IMR-90 (cell line): ENCODE results near the gene CPXM2.

Experiments used
- CEBPB ChIP-seq: IDR thresholded peaks from 2 replicates; pipeline ENCODE4 v1.6.1; 2012; ENCODE audit warnings: low read depth, low read length, improper control_type of control experiment
- CHD1 ChIP-seq: IDR thresholded peaks from 2 replicates; pipeline ENCODE4 v1.6.1; 2012; ENCODE audit warnings: low read depth, low read length, improper control_type of control experiment
- CTCF ChIP-seq: conservative IDR thresholded peaks from 2 replicates; pipeline ENCODE4 v1.5.1; 2012; ENCODE audit warnings: mild to moderate bottlenecking, low read depth, low read length, improper control_type of control experiment
- FOS ChIP-seq: fragments of 150-350 bp; IDR thresholded peaks from 2 replicates; pipeline ENCODE4 v1.6.1; 2016; ENCODE audit warnings: low read depth, low read length
- POLR2A ChIP-seq: IDR thresholded peaks from 2 replicates; pipeline ENCODE4 v1.6.1; 2012; ENCODE audit warnings: mild to moderate bottlenecking, low read depth, low read length
- RAD21 ChIP-seq: IDR thresholded peaks from 2 replicates; pipeline ENCODE4 v1.6.1; 2012; ENCODE audit warnings: low read length, improper control_type of control experiment

GRCh38 chr10:123869020-123869414, 22.6 kb downstream of the CPXM2 start:
- TF ChIP-seq POLR2A = no peak
- TF ChIP-seq CEBPB = no peak
- TF ChIP-seq CTCF = no peak
- TF ChIP-seq RAD21 = no peak
- no peak for TF ChIP-seq CHD1
- no peak for TF ChIP-seq FOS
